Transverse colon (tissue), 4 donors: ENCODE data around the gene ZFYVE21.

Experiments used
- EP300 ChIP-seq: sonication (generic); formaldehyde crosslinking; IDR thresholded peaks from one replicate; pipeline ENCODE4 v1.6.1; 2017; ENCODE audit warnings: antibody characterized with exemption, low read depth
- POLR2A ChIP-seq: fragments of 450-650 bp; IDR thresholded peaks from one replicate; pipeline ENCODE4 v1.6.1; 2016; ENCODE audit warnings: antibody characterized with exemption, mild to moderate bottlenecking, moderate library complexity
- POLR2AphosphoS5 ChIP-seq, 3 donors: sonication (generic); formaldehyde crosslinking; IDR thresholded peaks; one replicate each; pipeline ENCODE4 v1.6.1; 2016; ENCODE audit warnings: antibody characterized with exemption in 3 of 3
- TF ChIP-seq, protein P1 (sequence below), 5 experiments: fragments of 200-600 bp in 3 of 5; fragments of 450-650 bp in 2 of 5; sonication (generic) in 3 of 5; IDR thresholded peaks; 1 replicate in 2 of 5; 2 replicates in 3 of 5; pipeline ENCODE4 v1.5.1; 2016 to 2017; ENCODE audit warnings: antibody characterized with exemption in 5 of 5, inconsistent platforms in 3 of 5, mild to moderate bottlenecking in 2 of 5, moderate library complexity in 1 of 5

GRCh38 chr14:103707329-103708263 is 8.0 kb upstream of the ZFYVE21 start:
- TF ChIP-seq, protein P1, sequence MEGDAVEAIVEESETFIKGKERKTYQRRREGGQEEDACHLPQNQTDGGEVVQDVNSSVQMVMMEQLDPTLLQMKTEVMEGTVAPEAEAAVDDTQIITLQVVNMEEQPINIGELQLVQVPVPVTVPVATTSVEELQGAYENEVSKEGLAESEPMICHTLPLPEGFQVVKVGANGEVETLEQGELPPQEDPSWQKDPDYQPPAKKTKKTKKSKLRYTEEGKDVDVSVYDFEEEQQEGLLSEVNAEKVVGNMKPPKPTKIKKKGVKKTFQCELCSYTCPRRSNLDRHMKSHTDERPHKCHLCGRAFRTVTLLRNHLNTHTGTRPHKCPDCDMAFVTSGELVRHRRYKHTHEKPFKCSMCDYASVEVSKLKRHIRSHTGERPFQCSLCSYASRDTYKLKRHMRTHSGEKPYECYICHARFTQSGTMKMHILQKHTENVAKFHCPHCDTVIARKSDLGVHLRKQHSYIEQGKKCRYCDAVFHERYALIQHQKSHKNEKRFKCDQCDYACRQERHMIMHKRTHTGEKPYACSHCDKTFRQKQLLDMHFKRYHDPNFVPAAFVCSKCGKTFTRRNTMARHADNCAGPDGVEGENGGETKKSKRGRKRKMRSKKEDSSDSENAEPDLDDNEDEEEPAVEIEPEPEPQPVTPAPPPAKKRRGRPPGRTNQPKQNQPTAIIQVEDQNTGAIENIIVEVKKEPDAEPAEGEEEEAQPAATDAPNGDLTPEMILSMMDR (IDR thresholded peaks at IDR 0.05) = no peak
- TF ChIP-seq POLR2AphosphoS5 (IDR thresholded peaks at IDR 0.05) (no peak), POLR2A (no peak), EP300 (no peak)
